ENCODE results near the gene PTPRM. TPM values are rescaled to one million over a fixed set of nuclear protein-coding genes. Genes with fewer than 3 reads are reported as not detected.

PTPRM gene
- total RNA-seq, 1 experiment from 2014 or later, result 32.0 TPM

- DNase-seq (ENCODE audit: low read depth), result peak; percentile 79
These were observed 59.9 kb downstream of the PTPRM start for GRCh38 chr18:7626922-7627440.

DNA sequence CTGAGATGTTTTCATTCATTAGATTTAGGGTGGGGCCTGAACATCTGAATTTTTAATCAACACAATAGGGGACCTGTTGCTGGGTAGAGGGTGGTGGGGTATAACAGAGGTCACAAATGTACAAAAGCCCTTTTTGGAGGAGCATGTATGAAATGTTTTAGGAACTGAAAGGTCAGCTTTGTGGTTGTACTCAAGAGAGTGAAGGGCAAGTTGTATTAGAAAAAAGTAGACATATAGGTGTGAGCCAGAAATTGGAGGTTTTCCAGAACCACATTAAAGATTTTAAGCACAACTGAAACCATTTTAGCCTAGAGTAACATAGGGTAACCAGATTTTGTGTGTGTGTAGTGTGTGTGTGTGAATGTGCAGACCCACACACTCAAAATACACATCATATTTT, 62.3 kb downstream of the PTPRM start:
- no peak for DNase-seq (ENCODE audit: low read depth)

GRCh38 chr18:7630731-7631442, 63.8 kb downstream of the PTPRM start:
- DNase-seq (ENCODE audit: low read depth), result no peak

GRCh38 chr18:7632152-7633098, 65.3 kb downstream of the PTPRM start:
- no peak for DNase-seq (ENCODE audit: low read depth)

- no peak for DNase-seq (ENCODE audit: low read depth)
These were observed 66.1 kb downstream of the PTPRM start for GRCh38 chr18:7633171-7633570.

GRCh38 chr18:7635948-7636347, 68.8 kb downstream of the PTPRM start:
- DNase-seq (ENCODE audit: low read depth), result no peak

DNA sequence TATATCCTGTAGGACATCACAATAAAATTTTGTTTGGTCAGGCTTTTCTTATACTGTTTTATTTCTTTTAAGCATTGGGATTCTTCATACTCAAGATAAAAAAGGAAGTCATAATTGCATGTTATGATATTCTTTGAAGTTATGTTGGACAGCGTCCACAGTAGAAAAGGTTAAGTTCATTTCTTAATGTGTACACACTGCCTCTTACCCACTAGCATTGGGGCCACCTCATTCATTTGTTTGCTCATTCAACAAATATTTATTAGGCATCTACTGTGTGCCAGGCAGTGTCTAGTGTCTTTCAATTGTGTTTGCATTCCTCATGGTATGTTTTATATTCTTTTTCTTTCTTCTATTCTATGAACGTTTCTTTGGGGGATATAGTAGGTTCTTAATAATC, 70.2 kb downstream of the PTPRM start:
- peak; percentile 16 for DNase-seq (ENCODE audit: low read depth)

- no peak for DNase-seq (ENCODE audit: low read depth)
These were observed 71.2 kb downstream of the PTPRM start for GRCh38 chr18:7638321-7638720.

DNA sequence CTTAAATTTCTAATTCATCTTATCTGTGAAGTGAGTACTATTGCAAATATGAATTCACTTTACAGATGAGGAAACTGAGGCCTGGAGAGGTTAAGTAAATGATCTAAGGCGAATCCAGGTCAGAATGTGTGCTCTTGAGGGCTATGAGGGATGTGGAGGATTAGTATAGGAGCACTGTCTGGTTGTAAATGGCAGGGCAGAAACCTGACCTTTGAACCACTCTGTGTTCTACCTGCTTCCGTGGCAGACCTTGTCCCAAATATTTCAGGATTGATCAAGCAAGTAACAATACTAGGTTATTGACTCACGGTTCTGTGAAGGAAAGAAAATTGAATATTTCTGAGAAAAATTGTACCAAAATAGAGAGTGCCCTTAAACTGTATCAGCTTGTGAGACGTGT, 74.7 kb downstream of the PTPRM start:
- DNase-seq (ENCODE audit: low read depth), result no peak

DNA sequence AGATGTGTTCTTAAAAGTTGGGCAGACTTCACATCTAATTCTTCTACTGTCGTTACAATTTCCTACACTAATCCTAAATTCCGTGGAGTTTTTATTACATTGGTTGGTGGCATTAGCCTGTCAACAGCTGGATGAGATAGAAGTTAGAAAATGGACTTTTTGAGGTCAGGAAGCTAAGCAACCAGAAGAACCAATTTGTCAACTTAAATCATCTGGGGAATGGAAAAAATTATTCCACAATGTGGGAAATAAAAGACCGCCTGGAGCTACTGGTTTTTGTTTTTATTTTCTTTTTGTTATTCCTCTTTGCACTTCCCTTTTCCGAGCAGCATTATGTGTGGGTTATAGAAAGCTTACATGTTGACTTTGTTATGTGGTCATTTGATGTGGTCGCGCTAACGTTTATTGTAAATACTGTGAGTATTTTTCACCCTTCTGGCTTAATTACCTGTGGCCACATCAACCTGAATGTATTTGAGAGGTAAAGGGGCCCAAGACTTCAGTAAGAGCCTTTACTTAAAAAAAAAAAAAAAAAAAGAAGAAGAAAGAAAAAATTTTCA, 75.3 kb downstream of the PTPRM start:
- peak; percentile 5 for DNase-seq (ENCODE audit: low read depth)

DNA sequence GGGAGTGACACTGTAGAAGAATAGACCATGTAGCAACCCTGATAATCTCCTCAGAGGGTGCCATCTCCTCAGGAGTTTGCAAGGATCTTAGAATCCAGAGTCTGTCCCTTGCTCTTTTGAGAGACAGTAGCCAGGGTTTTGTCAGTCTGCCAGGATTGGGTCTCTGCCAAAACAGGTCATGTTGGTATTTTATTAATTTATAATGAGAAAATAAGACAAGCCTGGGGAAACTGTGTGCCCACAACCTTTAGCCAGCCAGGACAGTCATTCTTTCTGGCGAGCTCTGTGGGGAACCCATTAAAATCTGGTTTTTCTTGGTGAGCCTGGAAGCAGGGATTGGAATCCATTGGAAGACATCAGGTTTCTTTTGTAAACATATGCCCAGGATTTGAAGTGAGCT, 78.6 kb downstream of the PTPRM start:
- DNase-seq (ENCODE audit: low read depth), result peak; percentile 47

GRCh38 chr18:7646174-7646886, 79.2 kb downstream of the PTPRM start:
- DNase-seq (ENCODE audit: low read depth), result no peak

DNA sequence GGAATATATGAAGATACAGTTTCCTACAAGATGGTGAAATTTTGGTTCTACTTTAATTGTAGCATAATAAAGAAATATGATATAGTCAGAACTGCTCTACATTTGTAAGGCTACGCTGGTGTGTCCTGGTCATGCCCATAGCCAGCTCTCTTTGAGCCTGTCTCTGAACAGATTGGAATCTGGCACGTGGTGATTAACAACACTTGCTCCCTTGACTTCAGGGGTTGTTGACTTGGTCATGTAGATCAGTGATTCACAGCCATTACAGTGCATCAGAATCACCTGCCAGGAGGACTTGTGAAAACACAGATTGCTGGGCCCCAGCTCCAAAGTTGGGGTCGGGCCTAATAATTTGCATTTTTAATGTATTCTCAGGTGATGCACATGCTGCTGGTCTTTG, 80.4 kb downstream of the PTPRM start:
- no peak for DNase-seq (ENCODE audit: low read depth)

GRCh38 chr18:7657050-7657449, 89.9 kb downstream of the PTPRM start:
- no peak for DNase-seq (ENCODE audit: low read depth)

GRCh38 chr18:7657937-7658336, 90.8 kb downstream of the PTPRM start:
- no peak for DNase-seq (ENCODE audit: low read depth)

DNA sequence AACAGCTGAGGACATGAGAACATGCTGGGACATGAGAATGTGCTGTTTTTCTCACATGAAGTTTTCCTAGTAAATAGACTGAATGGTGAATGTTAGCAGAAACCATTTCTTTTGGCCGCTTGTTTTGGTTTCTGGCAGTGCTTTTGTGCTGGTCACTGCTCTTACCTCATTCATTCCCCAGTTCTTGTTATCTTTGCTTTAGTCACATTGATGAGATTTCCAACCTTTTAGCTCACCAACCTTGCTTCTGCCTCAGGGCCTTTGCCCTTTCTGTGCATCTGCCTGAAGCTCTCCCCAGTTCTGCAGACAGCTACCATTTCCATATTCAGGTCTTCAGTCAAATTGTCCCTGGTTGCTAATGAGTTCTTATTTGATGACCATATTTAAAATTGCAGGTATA, 91.6 kb downstream of the PTPRM start:
- DNase-seq (ENCODE audit: low read depth), result no peak

DNA sequence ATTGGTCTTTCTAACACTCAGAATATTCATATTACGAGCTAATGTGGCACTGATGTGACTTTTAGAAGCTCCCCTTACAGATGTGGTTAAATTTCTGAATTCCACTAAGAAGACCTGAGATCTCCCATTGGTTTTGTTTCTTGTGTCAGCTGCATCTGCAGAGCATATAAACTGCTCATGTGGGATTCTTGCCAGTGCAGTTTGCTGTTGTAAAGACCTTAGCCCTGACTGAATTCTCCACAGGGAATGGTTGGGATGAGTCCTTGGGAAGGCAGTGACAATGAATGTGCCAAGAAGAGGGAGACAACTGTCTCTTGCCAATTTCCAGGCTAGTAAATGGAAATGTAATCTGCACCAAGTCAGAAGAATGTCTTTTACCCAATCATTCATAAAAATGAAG, 94.1 kb downstream of the PTPRM start:
- no peak for DNase-seq (ENCODE audit: low read depth)

GRCh38 chr18:7662866-7663265, 95.8 kb downstream of the PTPRM start:
- no peak for DNase-seq (ENCODE audit: low read depth)

- DNase-seq (ENCODE audit: low read depth), result peak; percentile 12
These were observed 96.5 kb downstream of the PTPRM start for GRCh38 chr18:7663366-7664312.

DNA sequence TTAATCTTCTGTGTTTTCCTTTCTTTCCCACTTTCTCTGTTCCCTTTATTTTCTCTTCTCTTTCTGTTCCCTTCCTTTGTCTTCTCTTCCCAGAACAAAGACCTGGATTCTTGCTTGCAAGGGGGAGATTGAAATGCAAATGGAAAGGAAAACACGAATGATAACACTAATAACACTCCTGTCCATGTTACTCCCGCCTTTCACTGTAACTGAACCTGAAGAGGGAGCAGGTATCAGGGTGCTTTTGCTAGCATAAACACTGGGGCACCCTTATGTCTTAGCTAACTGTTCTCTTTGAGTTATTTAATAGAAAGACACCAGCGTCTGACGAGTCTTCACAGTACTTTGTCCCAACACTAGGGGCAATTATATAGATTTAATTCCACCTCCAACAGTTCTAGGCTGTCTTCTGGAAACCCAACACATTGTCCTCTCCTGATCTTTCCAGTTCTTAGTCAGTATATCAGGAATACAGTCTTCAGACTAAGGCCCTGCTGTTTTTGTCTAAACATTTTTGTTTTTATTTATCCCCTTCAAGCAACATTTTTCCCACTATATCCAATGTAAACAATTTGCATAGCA, 99.2 kb downstream of the PTPRM start:
- no peak for DNase-seq (ENCODE audit: low read depth)
